A673 (cell line): Measurements from ENCODE around the gene RNF8. TPM values are rescaled to one million over a fixed set of nuclear protein-coding genes. Genes with fewer than 3 reads are reported as not detected.

Source experiments
- BruUV-seq: library from RNA; stranded (reverse); fragments of 400-500 nt; replicated peaks from 2 replicates; lab custom pipeline; 2021; lab: Mats Ljungman, UMichigan
- CTCF ChIA-PET: fragments of 300-600 bp; sonication (Branson Sonifier 250); formaldehyde crosslinking; loops from one replicate; lab custom pipeline; 2022; ENCODE audit warnings: antibody characterized with exemption; lab: Charles Lee
- POLR2A ChIA-PET: fragments of 300-600 bp; sonication (Branson Sonifier 250); formaldehyde crosslinking; loops from one replicate; lab custom pipeline; 2022; ENCODE audit warnings: antibody characterized with exemption; ENCODE audit not compliant: low non-redundant PET; lab: Charles Lee
- DNase-seq: peaks from one replicate; pipeline ENCODE4 v3.0.0-alpha.2; 2015; ENCODE audit warnings: low spot score
- H3K27ac ChIP-seq: fragments of 200-600 bp; sonication (generic); 2 replicates; pipeline ENCODE4 v1.5.1; 2016; ENCODE audit warnings: mixed run types, low read depth, mild to moderate bottlenecking, mixed read lengths, antibody characterized with exemption, low read length; ENCODE audit not compliant: poor library complexity, severe bottlenecking
- H3K27me3 ChIP-seq: fragments of 200-600 bp; sonication (generic); replicated peaks from 2 replicates; pipeline ENCODE4 v1.6.1; 2017; ENCODE audit warnings: mixed run types, low read depth, mild to moderate bottlenecking, mixed read lengths, antibody characterized with exemption, low read length; ENCODE audit not compliant: insufficient read depth, poor library complexity
- H3K36me3 ChIP-seq: fragments of 200-600 bp; sonication (generic); 2 replicates; pipeline ENCODE4 v1.6.1; 2016; ENCODE audit warnings: mixed run types, mild to moderate bottlenecking, mixed read lengths, antibody characterized with exemption, low read length; ENCODE audit not compliant: insufficient read depth, poor library complexity, severe bottlenecking
- H3K4me1 ChIP-seq: fragments of 200-600 bp; sonication (generic); 2 replicates; pipeline ENCODE4 v1.6.1; 2017; ENCODE audit warnings: mixed run types, mild to moderate bottlenecking, mixed read lengths, antibody characterized with exemption, low read length; ENCODE audit not compliant: insufficient read depth, poor library complexity, severe bottlenecking
- H3K4me3 ChIP-seq: fragments of 200-600 bp; sonication (generic); 2 replicates; pipeline ENCODE4 v1.5.1; 2016; ENCODE audit warnings: low read depth, mixed run types, mild to moderate bottlenecking, mixed read lengths, low read length; ENCODE audit not compliant: poor library complexity, severe bottlenecking
- H3K9me3 ChIP-seq: fragments of 200-600 bp; sonication (generic); 2 replicates; pipeline ENCODE4 v1.6.1; 2016; ENCODE audit warnings: mixed run types, low read depth, mild to moderate bottlenecking, mixed read lengths, antibody characterized with exemption, low read length; ENCODE audit not compliant: poor library complexity, severe bottlenecking
- EZH2 ChIP-seq: fragments of 200-600 bp; sonication (generic); IDR thresholded peaks from 2 replicates; pipeline ENCODE4 v1.6.1; 2017; ENCODE audit warnings: borderline replicate concordance, low read depth, mild to moderate bottlenecking, mixed read lengths, antibody characterized with exemption, low read length; ENCODE audit not compliant: poor library complexity, severe bottlenecking
- intact Hi-C: fragments of 100-400 bp; cut with micrococcal nuclease; formaldehyde crosslinking; loops from one replicate; pipeline ENCODE4 v1.10.0; 2022; ENCODE audit not compliant: unreplicated experiment
- total RNA-seq: library from RNA; stranded (reverse); gene quantifications from 2 replicates; pipeline ENCODE4 v1.2.3, GENCODE V29; 2021
- TF ChIP-seq, protein P1 (sequence below): fragments of 300-800, 200-600 bp; sonication (generic); conservative IDR thresholded peaks from 2 replicates; pipeline ENCODE4 v1.5.1; 2017; ENCODE audit warnings: low read depth, mild to moderate bottlenecking, antibody characterized with exemption, low read length, moderate library complexity, mixed read lengths

The RNF8 gene
- total RNA-seq, 1 experiment from 2014 or later: 25.6 TPM

DNA sequence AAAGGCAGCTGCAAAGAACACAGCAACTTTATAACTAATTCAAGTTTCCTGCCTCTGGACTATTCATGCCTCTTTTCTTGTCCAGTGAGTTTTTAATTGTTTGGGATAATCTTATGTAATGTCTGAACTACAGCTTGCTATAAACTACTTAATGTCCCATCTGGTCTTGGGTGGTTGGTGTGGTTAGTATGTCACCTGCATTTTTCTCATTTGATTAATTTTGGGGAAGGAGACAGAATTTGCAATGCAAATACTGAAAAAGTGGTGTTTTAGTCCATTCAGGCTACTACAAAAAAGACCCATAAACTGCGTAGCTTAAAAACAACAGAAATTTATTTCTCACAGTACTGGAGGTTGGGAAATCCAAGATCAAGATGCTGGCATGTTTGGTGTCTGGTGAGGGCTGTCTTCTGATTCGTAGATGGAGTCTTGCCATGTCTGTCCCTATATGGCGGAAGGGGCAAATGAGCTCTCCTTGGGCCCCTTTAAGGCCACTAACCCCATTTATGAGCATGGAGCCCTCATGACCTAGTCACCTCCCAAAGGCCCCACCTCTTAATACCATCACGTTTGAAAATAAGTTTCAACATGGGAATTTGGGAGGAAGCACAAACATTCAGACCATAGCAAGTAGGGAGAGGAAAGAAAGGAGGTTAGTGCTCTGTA, 22.4 kb downstream of the RNF8 start:
- Histone ChIP-seq H3K4me1 (peaks cover 12% of the 10 kb centered on the region), H3K36me3 (peaks cover 6% of the 10 kb centered on the region), H3K27me3 (no peaks in the 10 kb centered on the region), H3K27ac (no peak overlapping the region), H3K4me3 (no peak overlapping the region), H3K9me3 (no peaks in the 10 kb centered on the region)
- no peak for DNase-seq
- ChIA-PET CTCF (no interaction called here), POLR2A (no interaction called here)
- no TSS peak for BruUV-seq
- TF ChIP-seq, protein P1, sequence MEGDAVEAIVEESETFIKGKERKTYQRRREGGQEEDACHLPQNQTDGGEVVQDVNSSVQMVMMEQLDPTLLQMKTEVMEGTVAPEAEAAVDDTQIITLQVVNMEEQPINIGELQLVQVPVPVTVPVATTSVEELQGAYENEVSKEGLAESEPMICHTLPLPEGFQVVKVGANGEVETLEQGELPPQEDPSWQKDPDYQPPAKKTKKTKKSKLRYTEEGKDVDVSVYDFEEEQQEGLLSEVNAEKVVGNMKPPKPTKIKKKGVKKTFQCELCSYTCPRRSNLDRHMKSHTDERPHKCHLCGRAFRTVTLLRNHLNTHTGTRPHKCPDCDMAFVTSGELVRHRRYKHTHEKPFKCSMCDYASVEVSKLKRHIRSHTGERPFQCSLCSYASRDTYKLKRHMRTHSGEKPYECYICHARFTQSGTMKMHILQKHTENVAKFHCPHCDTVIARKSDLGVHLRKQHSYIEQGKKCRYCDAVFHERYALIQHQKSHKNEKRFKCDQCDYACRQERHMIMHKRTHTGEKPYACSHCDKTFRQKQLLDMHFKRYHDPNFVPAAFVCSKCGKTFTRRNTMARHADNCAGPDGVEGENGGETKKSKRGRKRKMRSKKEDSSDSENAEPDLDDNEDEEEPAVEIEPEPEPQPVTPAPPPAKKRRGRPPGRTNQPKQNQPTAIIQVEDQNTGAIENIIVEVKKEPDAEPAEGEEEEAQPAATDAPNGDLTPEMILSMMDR: no peak
- TF ChIP-seq EZH2: no peak
- intact Hi-C loops: no loop called here

DNA sequence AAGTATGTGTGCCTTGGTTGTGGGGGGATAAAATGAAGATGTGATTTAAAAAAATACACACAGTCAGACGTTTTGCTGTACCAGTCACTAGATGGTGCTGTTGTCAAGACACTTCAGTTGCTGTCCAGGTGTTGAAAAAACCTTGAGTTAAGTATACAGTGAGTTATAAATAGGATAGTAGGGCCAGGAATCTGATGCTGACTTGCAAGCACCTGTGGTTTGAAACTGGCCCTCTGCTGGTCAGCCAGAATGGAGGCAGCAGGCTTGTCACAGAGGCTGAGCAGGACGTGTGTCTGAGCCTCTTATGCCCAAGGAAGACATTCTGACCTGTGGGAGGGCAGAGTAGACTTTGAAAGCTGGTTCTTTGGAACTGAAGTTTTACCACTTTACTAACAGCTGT, 27.8 kb downstream of the RNF8 start:
- Histone ChIP-seq H3K27ac (no peak overlapping the region), H3K27me3 (no peaks in the 10 kb centered on the region), H3K4me3 (no peak overlapping the region), H3K9me3 (no peaks in the 10 kb centered on the region), H3K36me3 (no peaks in the 10 kb centered on the region), H3K4me1 (no peaks in the 10 kb centered on the region)
- ChIA-PET POLR2A (no interaction called here), CTCF (no interaction called here)
- TF ChIP-seq, protein P1: peak; percentile 65
- no peak for TF ChIP-seq EZH2
- peak; percentile 51 for DNase-seq
- BruUV-seq: TSS peak; percentile 36
- intact Hi-C loops: loop anchor here (10.0 kb wide), 1 partner anchor 183 kb away; no protein-coding TSS in a partner anchor

DNA sequence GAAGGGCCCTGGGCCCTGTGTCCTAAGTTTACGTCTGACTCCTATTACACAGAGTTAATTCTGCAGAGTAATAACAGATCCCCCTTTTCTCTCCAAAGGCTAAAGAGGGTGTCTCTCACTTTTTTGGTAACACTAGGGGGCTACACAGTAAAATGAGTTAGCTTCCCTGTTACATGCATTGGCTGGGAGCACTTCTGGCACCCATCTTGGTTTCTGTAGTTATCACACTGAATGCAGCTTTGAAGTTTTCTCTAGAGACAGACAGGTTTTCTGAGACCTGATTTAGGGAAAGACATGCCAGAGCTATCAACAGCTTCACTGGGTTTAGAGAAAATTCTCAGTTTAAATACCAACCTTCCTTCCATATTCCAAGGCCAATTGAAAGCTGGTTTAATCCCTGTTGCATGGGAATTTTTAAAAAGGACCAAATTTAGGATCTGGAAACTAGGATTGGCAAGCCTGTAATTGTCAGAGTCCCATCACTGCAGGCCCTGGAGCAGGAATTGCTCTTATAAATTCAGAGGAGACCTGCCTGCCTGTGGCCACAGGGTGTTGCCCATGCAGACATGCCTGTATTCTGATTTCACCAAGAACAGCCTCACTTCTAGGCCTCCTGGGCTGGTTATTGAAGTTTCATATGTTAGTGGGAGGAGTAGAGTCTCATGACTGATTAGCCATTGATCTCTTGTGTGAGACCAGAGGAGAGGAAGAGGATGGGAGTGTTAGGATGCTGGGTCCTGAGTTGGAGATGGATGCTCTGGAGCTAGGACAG, 29.4 kb downstream of the RNF8 start:
- POLR2A ChIA-PET: no interaction called here
- TF ChIP-seq, protein P1: no peak
- TF ChIP-seq EZH2: no peak
- H3K4me1 ChIP-seq: no peaks in the 10 kb centered on the region
- no peaks in the 10 kb centered on the region for H3K27me3 ChIP-seq
- CTCF ChIA-PET: interaction anchor here (0.6 to 0.7 kb wide), 3 partner anchors 8 to 1108 kb away, joined by 4 to 6 read pairs (median 4); no protein-coding TSS in a partner anchor
- peak; percentile 12 for DNase-seq
- no TSS peak for BruUV-seq
- intact Hi-C loops: loop anchor here (2.0 to 10.0 kb wide), 2 partner anchors 182 to 310 kb away; no protein-coding TSS in a partner anchor
- no peak overlapping the region for H3K4me3 ChIP-seq
- no peaks in the 10 kb centered on the region for H3K9me3 ChIP-seq
- no peaks in the 10 kb centered on the region for H3K36me3 ChIP-seq
- no peak overlapping the region for H3K27ac ChIP-seq
